Parathyroid adenoma (tissue), 2 donors: ENCODE results near the gene CLMN.

Source experiments
- H2AFZ ChIP-seq: fragments of 300-600 bp; sonication (generic); one replicate; pipeline ENCODE4 v1.7.0; 2017; ENCODE audit warnings: antibody characterized with exemption, mild to moderate bottlenecking
- H3K27ac ChIP-seq: fragments of 300-600 bp; sonication (generic); one replicate; pipeline ENCODE4 v1.7.0; 2017
- H3K27me3 ChIP-seq: fragments of 300-600 bp; sonication (generic); one replicate; pipeline ENCODE4 v1.7.0; 2017; ENCODE audit warnings: low read length; ENCODE audit not compliant: control insufficient read depth, insufficient read depth
- H3K36me3 ChIP-seq: fragments of 300-600 bp; sonication (generic); one replicate; pipeline ENCODE4 v1.7.0; 2017; ENCODE audit warnings: low read length; ENCODE audit not compliant: control insufficient read depth, insufficient read depth
- H3K4me1 ChIP-seq: fragments of 300-600 bp; sonication (generic); one replicate; pipeline ENCODE4 v1.7.0; 2017; ENCODE audit warnings: control low read depth
- H3K4me2 ChIP-seq: fragments of 300-600 bp; sonication (generic); one replicate; pipeline ENCODE4 v1.7.0; 2017; ENCODE audit warnings: low read length
- H3K4me3 ChIP-seq: fragments of 300-600 bp; sonication (generic); one replicate; pipeline ENCODE4 v1.7.0; 2017; ENCODE audit warnings: low read depth, low read length
- H3K79me2 ChIP-seq: fragments of 300-600 bp; sonication (generic); one replicate; pipeline ENCODE4 v1.7.0; 2017; ENCODE audit warnings: control low read depth
- H3K9ac ChIP-seq: fragments of 300-600 bp; sonication (generic); one replicate; pipeline ENCODE4 v1.7.0; 2017; ENCODE audit warnings: mild to moderate bottlenecking
- H3K9me3 ChIP-seq: fragments of 300-600 bp; sonication (generic); one replicate; pipeline ENCODE4 v1.7.0; 2017; ENCODE audit warnings: low read length; ENCODE audit not compliant: control insufficient read depth
- CTCF ChIP-seq: fragments of 300-600 bp; sonication (generic); IDR thresholded peaks from one replicate; pipeline ENCODE4 v1.7.0; 2017; ENCODE audit warnings: antibody characterized with exemption, mild to moderate bottlenecking
- donor health status: primary hyperparathyroidism.

Gene CLMN

GRCh38 chr14:95309261-95310051 is 10.3 kb downstream of the CLMN start:
- Histone ChIP-seq H2AFZ (no peak overlapping the region), H3K9ac (no peak overlapping the region), H3K9me3 (no peaks in the 10 kb centered on the region), H3K27ac (no peak overlapping the region), H3K36me3 (no peaks in the 10 kb centered on the region), H3K4me3 (no peak overlapping the region), H3K79me2 (no peaks in the 10 kb centered on the region), H3K27me3 (no peaks in the 10 kb centered on the region), H3K4me2 (no peak overlapping the region), H3K4me1 (peaks cover 8% of the 10 kb centered on the region)
- TF ChIP-seq CTCF: no peak

- H3K27ac ChIP-seq: no peak overlapping the region
- peak overlapping the region; percentile 45 for H2AFZ ChIP-seq
- no peak overlapping the region for H3K4me3 ChIP-seq
- no peaks in the 10 kb centered on the region for H3K27me3 ChIP-seq
- H3K79me2 ChIP-seq: no peaks in the 10 kb centered on the region
- H3K9me3 ChIP-seq: no peaks in the 10 kb centered on the region
- no peaks in the 10 kb centered on the region for H3K36me3 ChIP-seq
- no peak overlapping the region for H3K4me2 ChIP-seq
- no peak for TF ChIP-seq CTCF
- no peak overlapping the region for H3K9ac ChIP-seq
- peaks cover 8% of the 10 kb centered on the region for H3K4me1 ChIP-seq
These were observed 11.6 kb downstream of the CLMN start for GRCh38 chr14:95308073-95308472.

- peaks cover 8% of the 10 kb centered on the region for H3K4me1 ChIP-seq
- no peaks in the 10 kb centered on the region for H3K36me3 ChIP-seq
- H3K4me3 ChIP-seq: no peak overlapping the region
- H3K9ac ChIP-seq: no peak overlapping the region
- no peak for TF ChIP-seq CTCF
- H3K79me2 ChIP-seq: no peaks in the 10 kb centered on the region
- H3K4me2 ChIP-seq: no peak overlapping the region
- H3K27me3 ChIP-seq: no peaks in the 10 kb centered on the region
- peak overlapping the region; percentile 45 for H2AFZ ChIP-seq
- no peaks in the 10 kb centered on the region for H3K9me3 ChIP-seq
- H3K27ac ChIP-seq: no peak overlapping the region
These were observed 12.2 kb downstream of the CLMN start for GRCh38 chr14:95307402-95308041.

- H3K4me2 ChIP-seq: no peak overlapping the region
- no peak overlapping the region for H2AFZ ChIP-seq
- H3K9ac ChIP-seq: no peak overlapping the region
- H3K36me3 ChIP-seq: no peaks in the 10 kb centered on the region
- H3K27ac ChIP-seq: no peak overlapping the region
- peaks cover 8% of the 10 kb centered on the region for H3K4me1 ChIP-seq
- no peaks in the 10 kb centered on the region for H3K9me3 ChIP-seq
- no peak overlapping the region for H3K4me3 ChIP-seq
- no peaks in the 10 kb centered on the region for H3K79me2 ChIP-seq
- H3K27me3 ChIP-seq: no peaks in the 10 kb centered on the region
- TF ChIP-seq CTCF: no peak
These were observed 13.8 kb downstream of the CLMN start for GRCh38 chr14:95305940-95306339.
